ENCODE results near the gene FBXW4. TPM values are rescaled to one million over a fixed set of nuclear protein-coding genes. Genes with fewer than 3 reads are reported as not detected.

The FBXW4 gene
- total RNA-seq, 6 experiments from 2014 or later: 15.1 to 29.5 (median 25.6) TPM

DNA sequence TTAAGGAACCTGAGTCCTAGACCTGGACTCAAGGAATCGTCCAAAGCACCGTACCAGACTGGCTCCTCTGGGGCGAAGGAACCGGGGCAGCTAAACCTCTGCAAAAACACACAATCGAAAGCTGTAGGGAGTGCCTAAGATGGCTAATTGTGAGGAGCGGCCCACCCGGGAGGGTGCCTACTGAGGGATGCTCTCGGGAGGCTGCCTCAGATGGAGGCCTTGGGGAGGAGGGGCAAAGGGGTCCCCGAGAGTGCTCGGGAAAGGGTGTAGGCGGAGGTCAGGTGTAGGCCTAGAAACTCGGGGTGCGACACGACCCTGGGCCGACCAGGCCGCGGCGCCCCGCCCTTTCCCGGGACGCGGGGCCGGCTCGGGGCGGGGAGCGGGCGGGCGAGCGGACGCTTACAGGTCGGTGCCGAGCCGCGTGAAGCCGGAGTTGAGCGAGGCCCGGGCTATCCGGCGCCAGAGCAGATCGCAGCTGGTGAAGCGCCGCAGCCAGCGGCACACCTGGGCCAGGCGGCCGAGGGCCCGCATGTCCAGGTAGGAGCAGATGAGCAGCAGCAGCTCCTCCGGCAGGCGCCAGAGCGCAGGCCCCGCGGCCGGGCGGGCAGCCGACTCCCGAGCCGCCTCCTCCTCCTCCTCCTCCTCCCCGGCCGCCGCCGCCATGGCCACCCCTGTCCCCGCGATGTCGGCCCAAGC lies 844 bp downstream of the FBXW4 start:
- H3K4me1 ChIP-seq: peaks cover 0 to 31% (median 14%) of the 10 kb centered on the region in 4 donors
- H3K27me3 ChIP-seq: no peaks in the 10 kb centered on the region
- WGBS (ENCODE audit: insufficient coverage, low coverage, low lambda C conversion rate, missing lambda C conversion rate): 1% methylated on average over 9 of the region's 63 CpGs
- DNase-seq (peak; percentile 68 to 73 (median 73)), ATAC-seq (peak; percentile 85 to 89 (median 87))
- intact Hi-C loops (cut with DNase I): no loop called here
- TF ChIP-seq POLR2A (IDR thresholded peaks at IDR 0.05): no peak
- TF ChIP-seq, protein P1, sequence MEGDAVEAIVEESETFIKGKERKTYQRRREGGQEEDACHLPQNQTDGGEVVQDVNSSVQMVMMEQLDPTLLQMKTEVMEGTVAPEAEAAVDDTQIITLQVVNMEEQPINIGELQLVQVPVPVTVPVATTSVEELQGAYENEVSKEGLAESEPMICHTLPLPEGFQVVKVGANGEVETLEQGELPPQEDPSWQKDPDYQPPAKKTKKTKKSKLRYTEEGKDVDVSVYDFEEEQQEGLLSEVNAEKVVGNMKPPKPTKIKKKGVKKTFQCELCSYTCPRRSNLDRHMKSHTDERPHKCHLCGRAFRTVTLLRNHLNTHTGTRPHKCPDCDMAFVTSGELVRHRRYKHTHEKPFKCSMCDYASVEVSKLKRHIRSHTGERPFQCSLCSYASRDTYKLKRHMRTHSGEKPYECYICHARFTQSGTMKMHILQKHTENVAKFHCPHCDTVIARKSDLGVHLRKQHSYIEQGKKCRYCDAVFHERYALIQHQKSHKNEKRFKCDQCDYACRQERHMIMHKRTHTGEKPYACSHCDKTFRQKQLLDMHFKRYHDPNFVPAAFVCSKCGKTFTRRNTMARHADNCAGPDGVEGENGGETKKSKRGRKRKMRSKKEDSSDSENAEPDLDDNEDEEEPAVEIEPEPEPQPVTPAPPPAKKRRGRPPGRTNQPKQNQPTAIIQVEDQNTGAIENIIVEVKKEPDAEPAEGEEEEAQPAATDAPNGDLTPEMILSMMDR (IDR thresholded peaks at IDR 0.05): no peak
- peak overlapping the region; percentile 88 to 96 (median 96) for H3K27ac ChIP-seq
- H3K4me3 ChIP-seq: peak overlapping the region; percentile 74 to 92 (median 87)
- no peaks in the 10 kb centered on the region for H3K36me3 ChIP-seq
- H3K9me3 ChIP-seq: no peaks in the 10 kb centered on the region

DNA sequence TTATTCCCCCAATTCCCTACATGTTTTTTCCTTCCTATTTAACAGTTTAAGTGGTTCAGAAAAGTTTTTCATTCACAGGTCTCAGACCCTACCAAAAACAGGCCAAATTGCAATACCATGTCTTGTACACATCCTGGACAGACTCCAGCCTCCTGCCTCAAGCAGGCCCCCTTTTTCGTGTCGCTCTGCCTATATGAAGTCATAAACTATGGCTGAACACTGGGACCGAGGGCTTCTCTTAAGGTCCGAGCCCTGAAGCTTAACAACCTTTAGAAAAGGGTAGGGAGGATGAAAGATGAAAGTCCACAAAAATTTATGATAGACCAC lies 1.4 kb downstream of the FBXW4 start:
- Histone ChIP-seq H3K36me3 (no peaks in the 10 kb centered on the region), H3K27me3 (no peaks in the 10 kb centered on the region), H3K4me1 (peaks cover 0 to 31% (median 14%) of the 10 kb centered on the region in 4 donors), H3K4me3 (peak overlapping the region; percentile 74 to 92 (median 87)), H3K27ac (peak overlapping the region; percentile 88 to 96 (median 96)), H3K9me3 (no peaks in the 10 kb centered on the region)
- no peak for TF ChIP-seq POLR2A (IDR thresholded peaks at IDR 0.05)
- TF ChIP-seq, protein P1 (IDR thresholded peaks at IDR 0.05): no peak
- 5% methylated on average over 4 of the region's 4 CpGs for WGBS (ENCODE audit: insufficient coverage, low coverage, low lambda C conversion rate, missing lambda C conversion rate)
- ATAC-seq (peak in 3 of 4 donors; percentile 3 to 9 (median 7)), DNase-seq (no peak)
- intact Hi-C loops (cut with DNase I): no loop called here

DNA sequence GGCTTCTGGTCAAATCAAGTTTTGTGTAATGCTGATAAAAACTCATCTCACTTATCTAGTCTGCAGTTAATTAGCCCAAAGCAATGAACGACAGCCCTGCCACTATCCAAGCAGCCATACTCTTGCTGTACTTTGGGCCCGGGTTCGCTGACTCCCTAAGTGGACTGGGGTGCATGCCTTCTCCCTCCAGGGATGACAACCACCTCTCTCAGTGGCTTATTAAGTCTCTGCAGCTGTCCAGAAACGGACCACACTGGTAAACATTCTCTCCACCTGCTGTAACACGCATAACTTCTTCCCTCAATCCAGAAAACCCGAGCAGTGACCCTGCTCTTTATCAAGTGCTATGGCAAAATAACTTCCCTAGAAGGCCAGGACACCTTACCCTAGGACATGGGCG lies 3.9 kb downstream of the FBXW4 start:
- WGBS (ENCODE audit: insufficient coverage, low coverage, low lambda C conversion rate, missing lambda C conversion rate): 54% methylated on average over 4 of the region's 7 CpGs
- no peaks in the 10 kb centered on the region for H3K9me3 ChIP-seq
- no peak overlapping the region for H3K27ac ChIP-seq
- intact Hi-C loops (cut with DNase I): no loop called here
- no peaks in the 10 kb centered on the region for H3K36me3 ChIP-seq
- no peak for DNase-seq
- no peak overlapping the region for H3K4me3 ChIP-seq
- peaks cover 0 to 31% (median 14%) of the 10 kb centered on the region in 4 donors for H3K4me1 ChIP-seq
- ATAC-seq: no peak
- TF ChIP-seq, protein P1 (IDR thresholded peaks at IDR 0.05): no peak
- TF ChIP-seq POLR2A (IDR thresholded peaks at IDR 0.05): no peak
- H3K27me3 ChIP-seq: no peaks in the 10 kb centered on the region

DNA sequence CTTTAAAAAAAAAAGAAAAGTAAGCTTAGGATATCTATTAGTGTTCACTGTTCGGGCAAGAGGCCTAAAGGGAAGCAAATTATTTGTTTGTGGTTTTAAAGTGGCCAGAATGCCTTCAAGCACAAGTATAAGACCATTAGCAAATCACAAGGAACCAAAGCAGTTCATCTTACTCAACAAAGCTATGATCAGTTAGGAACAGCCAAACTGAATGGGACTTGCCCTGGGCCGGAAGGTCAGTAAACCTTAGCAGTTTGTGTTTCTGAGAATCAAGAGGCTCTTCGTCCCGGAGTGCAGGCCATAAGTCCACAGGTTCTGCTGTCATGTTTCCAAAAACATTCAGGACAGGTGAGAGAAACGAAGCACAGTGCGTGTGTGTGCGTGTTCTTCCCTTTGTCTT lies 4.5 kb downstream of the FBXW4 start:
- peak in 2 of 3 donors; percentile 23 to 61 for DNase-seq
- no peak overlapping the region for H3K27ac ChIP-seq
- H3K27me3 ChIP-seq: no peaks in the 10 kb centered on the region

More for the DNA sequence above, 4.5 kb downstream of the FBXW4 start:
- no peaks in the 10 kb centered on the region for H3K36me3 ChIP-seq
- intact Hi-C loops (cut with DNase I): no loop called here
- 38% methylated on average over 7 of the region's 7 CpGs for WGBS (ENCODE audit: insufficient coverage, low coverage, low lambda C conversion rate, missing lambda C conversion rate)
- H3K4me3 ChIP-seq: no peak overlapping the region
- no peaks in the 10 kb centered on the region for H3K9me3 ChIP-seq
- TF ChIP-seq POLR2A (IDR thresholded peaks at IDR 0.05): no peak
- TF ChIP-seq, protein P1 (IDR thresholded peaks at IDR 0.05): no peak
- ATAC-seq: peak; percentile 26 to 53 (median 46)
- H3K4me1 ChIP-seq: peaks cover 0 to 30% (median 13%) of the 10 kb centered on the region in 4 donors

Data from right lobe of liver (tissue), 6 donors.